ENCODE measurements around the gene GAB2.

The GAB2 gene

GRCh38 chr11:78220218-78221157 lies 197.1 kb downstream of the GAB2 start:
- no peak for DNase-seq (ENCODE audit: low read depth)

- no peak for DNase-seq (ENCODE audit: low read depth)
Measured at GRCh38 chr11:78219493-78220217, 198.0 kb downstream of the GAB2 start.

GRCh38 chr11:78218707-78219492 lies 198.7 kb downstream of the GAB2 start:
- DNase-seq (ENCODE audit: low read depth) = no peak

- no peak for DNase-seq (ENCODE audit: low read depth)
Measured at GRCh38 chr11:78217650-78218541, 199.7 kb downstream of the GAB2 start.

DNA sequence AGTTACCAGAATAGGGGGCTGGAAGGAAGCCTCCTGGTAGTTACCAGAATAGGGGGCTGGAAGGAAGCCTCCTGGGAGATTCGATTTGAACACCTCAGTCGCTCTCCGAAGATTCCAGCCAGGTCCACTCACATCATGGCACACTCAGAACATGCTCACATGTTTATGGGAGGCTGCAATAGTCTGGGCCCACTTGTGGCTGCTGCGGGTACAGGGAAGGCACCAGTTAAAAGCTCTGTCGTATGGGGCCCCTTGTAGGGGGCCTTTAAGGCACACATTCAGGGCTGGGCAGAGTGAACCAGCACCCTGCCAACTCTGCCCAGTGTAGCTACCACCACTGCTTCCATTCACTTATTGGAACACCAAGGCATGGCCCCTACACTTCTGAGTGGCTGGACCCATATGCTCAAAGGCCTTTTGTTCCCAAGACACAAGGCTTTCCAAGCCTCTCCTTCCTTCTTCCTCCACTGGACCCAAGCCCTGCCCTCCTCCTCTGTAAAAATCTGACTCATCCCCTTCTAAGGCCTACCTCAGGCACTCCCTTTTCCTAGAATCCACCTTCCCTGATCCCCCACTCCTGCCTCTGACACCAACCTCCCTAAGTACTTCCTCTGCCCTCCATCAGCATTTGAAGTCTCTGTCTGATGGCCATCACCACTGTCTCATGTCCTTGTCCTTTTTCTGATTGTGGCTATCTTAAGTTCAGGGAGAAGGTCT lies 200.9 kb downstream of the GAB2 start:
- DNase-seq (ENCODE audit: low read depth) = no peak

- no peak for DNase-seq (ENCODE audit: low read depth)
Measured at GRCh38 chr11:78216021-78216420, 201.6 kb downstream of the GAB2 start.

GRCh38 chr11:78214331-78215194 lies 203.1 kb downstream of the GAB2 start:
- DNase-seq (ENCODE audit: low read depth) = no peak

DNA sequence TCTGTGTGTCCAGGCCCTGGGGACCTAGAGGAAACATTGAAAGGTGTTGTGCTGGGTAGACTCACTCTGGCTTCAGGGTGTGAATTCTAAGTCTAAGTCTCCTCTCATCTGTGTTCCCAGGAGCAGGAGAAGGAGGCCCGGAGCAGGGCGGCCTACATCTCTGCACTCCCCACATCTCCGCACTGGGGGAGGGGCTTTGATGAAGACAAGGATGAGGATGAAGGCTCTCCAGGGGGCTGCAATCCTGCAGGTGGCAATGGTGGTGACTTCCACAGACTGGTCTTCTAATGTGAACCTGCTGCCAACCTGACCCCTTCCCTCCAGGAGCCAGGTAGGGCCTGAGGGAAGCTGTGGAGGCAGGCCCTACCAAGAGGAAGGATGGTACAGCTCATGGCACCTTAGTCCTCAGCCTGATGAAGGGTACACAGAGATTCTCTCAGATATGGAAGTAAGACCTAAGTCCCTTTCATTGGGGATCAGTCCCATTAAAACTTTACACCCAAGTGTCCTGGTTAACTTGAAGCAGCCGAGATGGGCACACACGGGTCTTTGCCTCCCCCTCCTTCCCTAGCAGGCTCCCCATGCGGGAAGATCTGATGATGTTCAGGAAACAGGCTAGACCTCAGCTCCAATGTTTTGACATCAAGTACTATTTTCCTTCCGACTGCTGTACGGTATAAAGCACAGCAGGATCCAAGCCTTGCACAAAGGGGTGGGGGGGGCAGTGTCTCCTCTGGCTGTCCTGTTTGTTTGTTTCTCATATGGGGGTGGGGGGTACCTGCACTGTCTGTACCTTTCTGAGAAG lies 203.9 kb downstream of the GAB2 start:
- DNase-seq (ENCODE audit: low read depth) = no peak

GRCh38 chr11:78212586-78213371 lies 204.8 kb downstream of the GAB2 start:
- DNase-seq (ENCODE audit: low read depth) = no peak

- no peak for DNase-seq (ENCODE audit: low read depth)
Measured at GRCh38 chr11:78211565-78211964, 206.1 kb downstream of the GAB2 start.

GRCh38 chr11:78210000-78210608 lies 207.5 kb downstream of the GAB2 start:
- DNase-seq (ENCODE audit: low read depth) = no peak

GRCh38 chr11:78209478-78209877 lies 208.1 kb downstream of the GAB2 start:
- no peak for DNase-seq (ENCODE audit: low read depth)

DNA sequence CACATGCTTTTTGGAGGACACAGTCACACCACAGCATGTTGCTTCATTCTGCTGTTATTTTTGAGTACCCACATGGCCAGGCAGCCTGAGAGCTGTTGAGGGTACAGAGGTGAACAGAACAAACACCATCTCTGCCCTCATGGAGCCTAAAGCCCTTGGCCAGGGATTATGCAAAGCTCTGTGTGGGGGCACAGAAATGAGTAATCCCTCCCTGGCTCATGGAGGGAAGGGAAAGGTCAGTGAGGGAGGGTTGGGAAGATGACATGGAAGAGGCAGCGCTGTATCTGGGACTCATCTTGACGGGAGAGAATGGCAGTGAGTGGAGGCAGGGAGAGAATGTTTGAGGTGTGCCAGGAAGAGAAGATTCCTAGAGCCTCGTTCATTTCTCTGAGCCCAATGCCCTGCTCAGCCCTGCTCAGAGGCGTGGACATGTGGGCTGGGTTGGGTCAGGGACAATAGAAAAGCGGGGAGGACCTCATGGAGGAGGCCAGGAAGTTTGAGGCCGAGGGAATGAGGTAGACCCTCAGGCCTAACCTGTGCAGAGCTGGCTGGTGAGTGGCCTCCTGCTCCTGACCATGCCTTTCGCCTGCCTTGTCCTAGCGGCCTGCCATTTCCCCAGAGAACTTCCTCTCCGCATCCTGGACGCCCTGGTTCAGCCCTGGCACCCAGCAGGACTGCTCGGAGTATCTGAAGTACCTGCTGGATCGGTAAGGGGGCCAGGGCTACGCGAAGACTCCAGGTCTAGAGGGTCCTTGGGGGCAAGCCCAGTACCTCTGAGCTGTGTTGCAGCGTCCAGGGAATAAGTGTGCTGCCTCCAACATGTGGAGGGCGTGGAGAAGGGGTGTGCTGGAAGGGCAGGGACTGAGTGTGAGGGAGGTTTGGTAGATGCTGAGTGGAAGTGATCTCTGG lies 209.1 kb downstream of the GAB2 start:
- no peak for DNase-seq (ENCODE audit: low read depth)

DNA sequence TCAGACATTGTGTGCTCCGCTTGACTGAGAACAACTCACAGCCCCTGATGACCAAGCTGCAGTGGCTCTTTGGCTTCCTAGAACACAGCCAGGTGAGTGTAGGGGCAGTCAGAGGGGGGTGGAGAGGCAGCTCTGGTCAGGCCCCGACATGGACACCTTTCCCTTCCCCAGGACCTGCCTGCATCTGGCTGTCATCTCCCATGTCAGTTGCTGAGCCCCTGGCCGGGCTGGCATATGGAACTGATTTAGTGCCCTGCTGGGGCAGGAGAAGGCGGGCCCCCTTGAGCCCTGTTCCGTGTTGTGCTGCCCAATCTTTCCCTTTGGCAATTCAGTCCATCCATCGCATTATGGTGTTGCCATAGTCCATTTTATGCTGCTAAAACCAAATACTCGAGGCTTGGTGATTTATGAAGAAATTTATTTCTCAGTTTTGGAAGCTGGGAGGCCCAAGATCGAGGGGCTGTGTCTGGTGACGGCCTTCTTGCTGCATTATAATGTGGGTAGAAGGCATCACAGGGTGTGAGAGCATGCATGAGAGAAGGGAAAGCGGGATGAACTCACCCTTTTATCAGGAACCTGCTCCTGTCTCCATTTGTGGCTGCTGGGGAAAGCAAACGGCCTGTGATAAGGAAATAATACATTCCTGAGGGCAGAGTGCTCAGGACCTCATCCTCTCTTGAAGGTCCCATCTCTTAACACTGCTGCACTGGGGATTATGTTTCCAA lies 209.9 kb downstream of the GAB2 start:
- no peak for DNase-seq (ENCODE audit: low read depth)

DNA sequence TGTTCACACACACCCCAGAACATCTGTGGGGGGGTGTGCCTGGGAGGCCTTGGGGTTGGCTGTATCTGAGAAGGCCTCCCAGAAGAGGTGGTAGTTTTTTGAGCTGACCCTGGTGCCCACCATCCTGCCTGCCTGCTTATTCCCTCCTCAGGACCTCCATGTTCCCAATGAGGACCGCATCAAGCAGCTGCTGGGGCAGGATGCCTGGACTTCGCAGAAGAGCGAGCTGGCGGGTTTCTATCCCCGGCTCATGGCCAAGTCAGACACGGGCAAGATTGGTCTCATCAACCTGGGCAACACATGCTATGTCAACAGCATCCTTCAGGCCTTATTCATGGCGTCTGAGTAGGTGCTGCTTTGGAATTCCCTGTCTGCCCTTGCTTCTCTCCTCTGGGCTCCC lies 211.9 kb downstream of the GAB2 start:
- no peak for DNase-seq (ENCODE audit: low read depth)

- DNase-seq (ENCODE audit: low read depth) = no peak
Measured at GRCh38 chr11:78205256-78205655, 212.4 kb downstream of the GAB2 start.
